Measurements from ENCODE around the gene AQP5.

AQP5 gene

GRCh38 chr12:49957570-49957967 lies 4.1 kb upstream of the AQP5 start:
- peaks cover 14% of the 10 kb centered on the region for H3K4me1 ChIP-seq (ENCODE audit: insufficient read depth, insufficient read length)
- H3K27me3 ChIP-seq (ENCODE audit: insufficient read depth, insufficient read length): peaks cover 54% of the 10 kb centered on the region
- H3K36me3 ChIP-seq (ENCODE audit: insufficient read depth, insufficient read length, low read length): no peaks in the 10 kb centered on the region
- no peak overlapping the region for H3K4me3 ChIP-seq (ENCODE audit: insufficient read length, low read depth)
- H3K9ac ChIP-seq (ENCODE audit: insufficient read length, low read depth): no peak overlapping the region
- no peak for TF ChIP-seq YY1 (IDR thresholded peaks at IDR 0.05; ENCODE audit: insufficient read depth, insufficient read length)
- TF ChIP-seq ZNF274 (IDR thresholded peaks at IDR 0.05; ENCODE audit: low read depth, low read length): no peak
- TF ChIP-seq SUZ12 (IDR thresholded peaks at IDR 0.05; ENCODE audit: extremely low read depth, insufficient read depth, insufficient read length): no peak
- DNase-seq (ENCODE audit: low read depth, low spot score): no peak
- no peaks in the 10 kb centered on the region for H3K9me3 ChIP-seq (ENCODE audit: insufficient read depth, low read length)

- Histone ChIP-seq H3K9me3 (ENCODE audit: insufficient read depth, low read length) (no peaks in the 10 kb centered on the region), H3K4me3 (ENCODE audit: insufficient read length, low read depth) (no peak overlapping the region), H3K27me3 (ENCODE audit: insufficient read depth, insufficient read length) (peaks cover 73% of the 10 kb centered on the region), H3K36me3 (ENCODE audit: insufficient read depth, insufficient read length, low read length) (no peaks in the 10 kb centered on the region), H3K9ac (ENCODE audit: insufficient read length, low read depth) (no peak overlapping the region), H3K4me1 (ENCODE audit: insufficient read depth, insufficient read length) (peaks cover 10% of the 10 kb centered on the region)
- TF ChIP-seq ZNF274 (IDR thresholded peaks at IDR 0.05; ENCODE audit: low read depth, low read length) (no peak), YY1 (IDR thresholded peaks at IDR 0.05; ENCODE audit: insufficient read depth, insufficient read length) (no peak), SUZ12 (IDR thresholded peaks at IDR 0.05; ENCODE audit: extremely low read depth, insufficient read depth, insufficient read length) (no peak)
- DNase-seq (ENCODE audit: low read depth, low spot score): peak; percentile 61
These were observed 1.8 kb upstream of the AQP5 start for GRCh38 chr12:49959685-49960473.

- no peak for TF ChIP-seq YY1 (IDR thresholded peaks at IDR 0.05; ENCODE audit: insufficient read depth, insufficient read length)
- TF ChIP-seq SUZ12 (IDR thresholded peaks at IDR 0.05; ENCODE audit: extremely low read depth, insufficient read depth, insufficient read length): no peak
- no peak for TF ChIP-seq ZNF274 (IDR thresholded peaks at IDR 0.05; ENCODE audit: low read depth, low read length)
- Histone ChIP-seq H3K36me3 (ENCODE audit: insufficient read depth, insufficient read length, low read length) (no peaks in the 10 kb centered on the region), H3K9ac (ENCODE audit: insufficient read length, low read depth) (peak overlapping the region; percentile 57), H3K9me3 (ENCODE audit: insufficient read depth, low read length) (no peaks in the 10 kb centered on the region), H3K4me1 (ENCODE audit: insufficient read depth, insufficient read length) (peaks cover 8% of the 10 kb centered on the region), H3K27me3 (ENCODE audit: insufficient read depth, insufficient read length) (peaks cover 76% of the 10 kb centered on the region), H3K4me3 (ENCODE audit: insufficient read length, low read depth) (peak overlapping the region; percentile 36)
- no peak for DNase-seq (ENCODE audit: low read depth, low spot score)
These were observed 1.1 kb upstream of the AQP5 start for GRCh38 chr12:49960474-49961110.

- no peak for DNase-seq (ENCODE audit: low read depth, low spot score)
- H3K27me3 ChIP-seq (ENCODE audit: insufficient read depth, insufficient read length): peaks cover 77% of the 10 kb centered on the region
- no peak overlapping the region for H3K4me3 ChIP-seq (ENCODE audit: insufficient read length, low read depth)
These were observed 507 bp downstream of the AQP5 start for GRCh38 chr12:49961993-49962764.

GRCh38 chr12:49962861-49963765 lies 1.4 kb downstream of the AQP5 start:
- no peak for DNase-seq (ENCODE audit: low read depth, low spot score)
- Histone ChIP-seq H3K9me3 (ENCODE audit: insufficient read depth, low read length) (no peaks in the 10 kb centered on the region), H3K9ac (ENCODE audit: insufficient read length, low read depth) (no peak overlapping the region), H3K4me3 (ENCODE audit: insufficient read length, low read depth) (no peak overlapping the region), H3K27me3 (ENCODE audit: insufficient read depth, insufficient read length) (peaks cover 74% of the 10 kb centered on the region), H3K36me3 (ENCODE audit: insufficient read depth, insufficient read length, low read length) (no peaks in the 10 kb centered on the region), H3K4me1 (ENCODE audit: insufficient read depth, insufficient read length) (peaks cover 20% of the 10 kb centered on the region)
- no peak for TF ChIP-seq SUZ12 (IDR thresholded peaks at IDR 0.05; ENCODE audit: extremely low read depth, insufficient read depth, insufficient read length)
- TF ChIP-seq ZNF274 (IDR thresholded peaks at IDR 0.05; ENCODE audit: low read depth, low read length): no peak
- TF ChIP-seq YY1 (IDR thresholded peaks at IDR 0.05; ENCODE audit: insufficient read depth, insufficient read length): no peak

More at GRCh38 chr12:49961993-49962764, 507 bp downstream of the AQP5 start:
- Histone ChIP-seq H3K4me1 (ENCODE audit: insufficient read depth, insufficient read length) (peaks cover 14% of the 10 kb centered on the region), H3K9ac (ENCODE audit: insufficient read length, low read depth) (peak overlapping the region; percentile 32), H3K9me3 (ENCODE audit: insufficient read depth, low read length) (no peaks in the 10 kb centered on the region), H3K36me3 (ENCODE audit: insufficient read depth, insufficient read length, low read length) (no peaks in the 10 kb centered on the region)
- TF ChIP-seq ZNF274 (IDR thresholded peaks at IDR 0.05; ENCODE audit: low read depth, low read length) (no peak), YY1 (IDR thresholded peaks at IDR 0.05; ENCODE audit: insufficient read depth, insufficient read length) (no peak), SUZ12 (IDR thresholded peaks at IDR 0.05; ENCODE audit: extremely low read depth, insufficient read depth, insufficient read length) (no peak)

- Histone ChIP-seq H3K36me3 (ENCODE audit: insufficient read depth, insufficient read length, low read length) (no peaks in the 10 kb centered on the region), H3K9ac (ENCODE audit: insufficient read length, low read depth) (no peak overlapping the region), H3K9me3 (ENCODE audit: insufficient read depth, low read length) (no peaks in the 10 kb centered on the region), H3K4me3 (ENCODE audit: insufficient read length, low read depth) (no peak overlapping the region), H3K27me3 (ENCODE audit: insufficient read depth, insufficient read length) (peaks cover 74% of the 10 kb centered on the region), H3K4me1 (ENCODE audit: insufficient read depth, insufficient read length) (peaks cover 23% of the 10 kb centered on the region)
- no peak for TF ChIP-seq YY1 (IDR thresholded peaks at IDR 0.05; ENCODE audit: insufficient read depth, insufficient read length)
- no peak for TF ChIP-seq SUZ12 (IDR thresholded peaks at IDR 0.05; ENCODE audit: extremely low read depth, insufficient read depth, insufficient read length)
- no peak for TF ChIP-seq ZNF274 (IDR thresholded peaks at IDR 0.05; ENCODE audit: low read depth, low read length)
- no peak for DNase-seq (ENCODE audit: low read depth, low spot score)
These were observed 2.5 kb downstream of the AQP5 start for GRCh38 chr12:49963976-49964815.
